ENCODE data around the gene LDHA.
"Not testable (repeated sequence)": the region's sequence is repeated elsewhere in the genome, so short reads cannot be mapped to it uniquely, and the experiment has no call there.

LDHA gene

GRCh38 chr11:18394928-18395734 is 768 bp downstream of the LDHA start:
- DNase-seq: peak; percentile 45

GRCh38 chr11:18395735-18396504 is 1.6 kb downstream of the LDHA start:
- DNase-seq: peak; percentile 99

DNA sequence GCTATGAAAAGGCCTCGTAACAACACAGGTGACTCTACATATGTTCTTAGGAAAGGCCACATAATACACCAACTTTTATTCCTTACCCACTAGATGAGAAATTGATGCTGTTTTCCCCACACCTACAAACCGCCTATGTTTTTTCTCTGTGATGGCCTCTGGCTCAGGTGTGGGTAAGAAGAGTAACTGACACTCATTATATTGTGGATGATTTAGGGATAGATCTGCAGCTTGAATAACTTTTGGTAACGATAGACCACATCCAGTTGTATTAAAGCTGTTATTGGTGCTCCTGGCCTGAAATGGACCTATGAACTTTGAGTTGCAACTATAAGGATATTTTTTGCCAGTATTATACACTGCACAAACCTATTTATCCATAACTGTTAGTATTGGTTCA is 3.6 kb downstream of the LDHA start:
- no peak for DNase-seq

GRCh38 chr11:18401077-18401476 is 6.7 kb downstream of the LDHA start:
- not testable (repeated sequence) for DNase-seq

DNA sequence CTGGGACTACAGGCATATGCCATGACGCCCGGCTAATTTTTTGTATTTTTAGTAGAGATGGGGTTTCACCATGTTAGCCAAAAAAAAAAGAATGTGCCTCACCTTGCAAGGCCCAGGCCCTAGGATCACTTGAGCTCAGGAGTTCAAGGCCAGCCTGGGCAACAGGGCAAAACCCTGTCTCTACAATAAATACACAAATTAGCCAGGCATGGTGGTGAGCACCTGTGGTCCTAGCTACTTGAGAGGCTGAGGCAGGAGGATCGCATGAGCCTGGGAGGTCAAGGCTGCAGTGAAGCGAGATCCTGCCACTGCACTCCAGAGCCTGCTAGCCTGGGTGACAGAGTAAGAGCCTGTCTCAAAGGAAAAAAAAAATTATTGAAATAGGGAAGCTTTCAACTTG is 9.7 kb downstream of the LDHA start:
- DNase-seq: no peak

GRCh38 chr11:18407400-18407799 is 13.0 kb downstream of the LDHA start:
- not testable (repeated sequence) for DNase-seq

- no peak for DNase-seq
These were observed 14.4 kb downstream of the LDHA start for GRCh38 chr11:18408558-18409291.

DNA sequence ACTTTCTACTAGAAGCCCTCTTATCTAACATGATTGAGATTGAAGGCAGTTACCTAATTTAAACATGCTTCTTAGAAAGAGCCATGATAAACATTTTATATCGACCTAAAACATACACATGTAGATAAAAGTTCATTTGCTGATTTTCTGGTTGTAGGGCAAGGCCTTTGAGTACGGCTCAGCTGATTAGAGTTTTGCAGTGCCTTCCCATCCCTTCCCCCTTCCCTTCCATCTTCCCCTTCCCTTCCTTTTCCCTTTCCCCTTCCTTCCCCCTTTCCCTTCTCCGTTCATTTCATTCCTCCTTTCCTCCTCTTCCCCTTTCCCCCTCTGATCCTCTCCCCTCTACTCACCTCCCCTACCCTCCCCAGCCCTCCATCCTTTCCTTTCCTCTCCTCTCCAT is 22.1 kb downstream of the LDHA start:
- no peak for DNase-seq

- DNase-seq: no peak
These were observed 24.7 kb downstream of the LDHA start for GRCh38 chr11:18419040-18419439.

DNA sequence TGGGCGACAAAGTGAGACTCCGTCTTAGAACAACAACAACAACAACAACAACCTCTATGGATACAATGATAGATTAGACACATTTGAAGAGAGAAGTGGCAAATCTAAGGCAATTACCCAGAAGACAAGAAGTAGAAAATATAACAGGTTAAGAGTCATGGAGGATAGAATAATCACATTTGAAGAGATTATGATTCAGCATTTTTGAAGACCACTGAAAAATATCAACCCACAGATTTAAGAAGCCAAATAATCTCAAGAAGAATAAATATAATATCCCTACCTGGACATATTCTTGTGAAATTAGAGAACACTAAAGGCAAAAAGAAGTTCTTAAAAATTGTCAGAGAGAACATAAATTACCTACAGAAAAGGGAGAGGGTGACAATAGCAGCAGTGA is 25.7 kb downstream of the LDHA start:
- DNase-seq: no peak

GRCh38 chr11:18427240-18427639 is 32.9 kb downstream of the LDHA start:
- DNase-seq: no peak

DNA sequence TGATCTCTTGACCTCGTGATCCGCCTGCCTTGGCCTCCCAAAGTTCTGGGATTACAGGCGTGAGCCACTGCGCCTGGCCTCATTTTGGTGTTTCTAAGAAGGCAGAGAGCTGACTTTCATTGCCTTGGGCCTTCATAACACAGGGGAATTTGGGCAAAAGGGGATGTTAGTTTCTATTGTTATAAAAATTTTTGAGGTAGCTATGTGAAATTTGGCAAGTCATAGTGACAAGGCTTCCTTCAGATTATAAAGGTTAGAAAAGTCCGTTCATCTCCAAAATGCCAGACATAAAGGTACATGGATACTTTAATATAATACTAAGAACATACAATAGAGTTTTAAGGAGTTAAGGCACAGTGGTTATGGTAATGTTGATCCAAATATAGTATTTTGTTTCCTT is 35.0 kb downstream of the LDHA start:
- DNase-seq: no peak

DNA sequence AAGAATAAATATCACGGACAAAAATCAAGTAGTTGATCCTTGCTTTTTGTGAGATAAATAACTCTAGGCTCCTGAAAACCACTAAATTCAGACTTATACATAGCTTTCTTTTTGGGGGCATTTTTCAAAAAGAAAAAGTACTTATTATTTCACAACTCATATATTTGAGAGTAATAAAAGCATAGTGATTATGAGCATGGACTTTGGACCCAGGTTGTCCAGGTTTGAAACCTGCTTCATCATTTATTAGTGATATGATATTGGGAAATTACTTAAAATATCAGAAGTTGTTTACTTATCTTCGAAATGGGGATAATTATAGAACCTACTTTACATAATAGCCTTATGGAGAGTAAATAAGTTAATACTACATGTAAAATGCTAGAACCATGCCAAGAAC is 44.3 kb downstream of the LDHA start:
- DNase-seq: no peak

GRCh38 chr11:18449251-18449650 is 54.9 kb downstream of the LDHA start:
- DNase-seq: no peak

- no peak for DNase-seq
These were observed 58.6 kb downstream of the LDHA start for GRCh38 chr11:18452927-18453326.

DNA sequence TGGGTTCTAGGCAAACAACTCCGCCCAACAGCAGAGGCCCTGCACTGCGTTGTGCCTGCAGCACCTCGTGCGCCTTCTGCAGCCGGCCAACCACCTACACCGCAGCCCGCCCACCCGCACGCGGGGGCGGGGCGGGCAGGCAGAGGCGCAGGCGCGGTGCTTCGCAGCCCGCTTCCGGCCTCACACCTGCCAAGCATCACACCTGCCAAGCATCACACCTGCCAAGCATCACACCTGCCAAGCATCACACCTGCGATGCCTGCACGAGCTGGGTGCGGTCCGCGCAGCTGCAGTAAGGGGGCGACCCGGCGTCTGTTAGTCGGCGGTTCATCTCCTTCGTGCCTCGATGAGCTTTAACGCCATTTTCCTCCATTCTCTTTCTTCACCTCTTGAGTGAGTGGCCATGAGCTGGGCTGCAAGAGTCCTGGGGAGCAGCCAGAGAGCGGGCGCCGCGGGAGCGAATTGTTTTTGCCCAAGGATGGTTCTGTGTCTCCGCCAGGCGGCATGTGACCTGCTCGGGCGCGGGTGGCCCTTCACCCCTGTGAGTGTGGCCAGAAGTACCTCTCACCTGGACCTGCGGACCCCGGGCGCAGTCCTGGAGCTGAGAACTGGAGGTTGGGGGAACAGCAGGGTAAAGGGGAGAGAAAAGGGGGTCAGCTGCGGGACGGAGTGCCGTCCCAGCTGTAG is 61.5 kb downstream of the LDHA start, which contains the start of gene LDHAL6A:
Gene LDHAL6A (plus strand): TSS at position 171 of the 687 bp plus-strand sequence. CDS start 825 bp downstream, outside the sequence.
- DNase-seq: no peak

DNA sequence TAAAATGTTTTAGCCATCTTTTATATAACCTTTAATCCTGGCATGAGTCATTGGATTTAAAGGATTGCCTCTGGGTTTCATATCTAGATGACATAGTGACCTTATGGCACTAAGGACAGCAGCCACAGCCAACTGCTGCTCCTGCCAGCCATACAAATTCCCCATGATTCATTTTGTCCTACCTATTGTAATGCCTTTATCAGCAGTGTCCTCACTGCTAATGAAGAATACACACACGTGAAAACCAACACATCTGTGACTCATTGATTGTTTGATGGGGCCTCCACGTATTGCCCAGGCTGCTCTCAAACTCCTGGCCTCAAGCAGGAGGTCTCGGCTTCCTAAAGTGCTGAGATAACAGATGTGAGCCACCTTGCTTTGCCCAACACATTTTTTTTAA is 63.1 kb downstream of the LDHA start:
- DNase-seq: no peak
